Stimulated activated effector memory CD8-positive, alpha-beta T cell treated with anti-CD3 and anti-CD28 coated beads, Interleukin-12 subunit alpha, Interleukin-12 subunit beta, amount 100 ng/mL, for 72 hours (primary cell): ENCODE results near the gene GATC.
A peak's percentile ranks its signal among the peaks of the same experiment; 100 is the strongest.

Source experiments
- ATAC-seq: fragments of 150-1000 bp; cut with Tn5 transposase; 2 replicates; pipeline ENCODE4 v1.10.0; 2021
- DNase-seq, 2 donors: peaks; one replicate each; pipeline ENCODE4 v3.0.0; 2021 to 2022; ENCODE audit warnings: low spot score in 2 of 2
- H3K27ac Mint-ChIP-seq: one replicate; pipeline ENCODE4 v1.8.0; 2022; ENCODE audit warnings: mild to moderate bottlenecking, mixed read lengths
- H3K36me3 Mint-ChIP-seq: one replicate; pipeline ENCODE4 v1.8.0; 2022; ENCODE audit warnings: mild to moderate bottlenecking, mixed read lengths
- H3K4me1 Mint-ChIP-seq: one replicate; pipeline ENCODE4 v1.8.0; 2022; ENCODE audit warnings: mixed read lengths
- H3K4me3 Mint-ChIP-seq: one replicate; pipeline ENCODE4 v1.8.0; 2022; ENCODE audit warnings: mild to moderate bottlenecking, mixed read lengths
- H3K9me3 Mint-ChIP-seq: one replicate; pipeline ENCODE4 v1.8.0; 2022; ENCODE audit warnings: mixed read lengths

Gene GATC

DNA sequence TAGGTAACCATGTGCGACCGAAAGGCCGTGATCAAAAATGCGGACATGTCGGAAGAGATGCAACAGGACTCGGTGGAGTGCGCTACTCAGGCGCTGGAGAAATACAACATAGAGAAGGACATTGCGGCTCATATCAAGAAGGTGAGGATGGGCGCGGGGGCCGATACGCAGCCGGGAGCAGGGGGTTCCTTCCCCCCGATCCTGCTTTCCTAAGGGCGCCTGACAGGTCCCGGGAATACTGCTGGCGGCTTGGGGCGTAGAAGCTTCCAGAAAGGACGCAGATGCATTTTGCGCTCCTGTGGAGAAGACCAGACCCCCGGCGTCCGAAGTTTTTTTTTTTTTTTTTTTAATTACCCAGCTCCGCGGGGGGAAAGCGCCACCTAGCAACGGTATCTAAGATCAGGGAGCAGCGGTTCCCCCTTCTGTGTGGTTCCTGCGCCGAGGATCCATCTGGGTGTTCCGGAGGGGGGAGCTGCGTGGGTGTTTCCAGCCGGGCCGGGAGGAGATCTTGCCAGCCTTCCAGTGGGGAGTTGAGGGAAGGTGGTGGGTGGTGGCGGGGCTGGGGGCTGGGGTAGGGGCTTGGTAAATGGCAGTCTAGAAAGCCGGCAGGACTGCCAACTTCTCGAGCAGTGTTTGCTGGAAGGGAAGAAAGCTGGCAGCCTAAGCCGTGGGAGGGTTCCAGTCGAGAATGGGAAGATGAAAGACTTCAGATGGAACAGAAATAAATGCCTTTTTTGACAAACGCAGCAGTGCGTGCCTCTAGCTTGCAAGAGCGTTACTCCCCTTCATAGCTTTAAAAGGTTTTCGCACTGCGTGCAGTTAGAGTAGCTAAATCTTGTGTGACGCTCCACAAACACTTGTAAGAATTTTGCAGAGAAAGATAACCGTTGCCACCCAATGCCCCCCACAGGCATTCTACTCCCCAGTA is 50.4 kb downstream of the GATC start:
- DNase-seq = peak; percentile 20 to 56
- H3K4me3 Mint-ChIP-seq = peak overlapping the region; percentile 87
- peak overlapping the region; percentile 84 for H3K27ac Mint-ChIP-seq
- ATAC-seq = peak; percentile 56
- peaks cover 63% of the 10 kb centered on the region for H3K36me3 Mint-ChIP-seq
- peaks cover 41% of the 10 kb centered on the region for H3K4me1 Mint-ChIP-seq
- H3K9me3 Mint-ChIP-seq = no peaks in the 10 kb centered on the region

DNA sequence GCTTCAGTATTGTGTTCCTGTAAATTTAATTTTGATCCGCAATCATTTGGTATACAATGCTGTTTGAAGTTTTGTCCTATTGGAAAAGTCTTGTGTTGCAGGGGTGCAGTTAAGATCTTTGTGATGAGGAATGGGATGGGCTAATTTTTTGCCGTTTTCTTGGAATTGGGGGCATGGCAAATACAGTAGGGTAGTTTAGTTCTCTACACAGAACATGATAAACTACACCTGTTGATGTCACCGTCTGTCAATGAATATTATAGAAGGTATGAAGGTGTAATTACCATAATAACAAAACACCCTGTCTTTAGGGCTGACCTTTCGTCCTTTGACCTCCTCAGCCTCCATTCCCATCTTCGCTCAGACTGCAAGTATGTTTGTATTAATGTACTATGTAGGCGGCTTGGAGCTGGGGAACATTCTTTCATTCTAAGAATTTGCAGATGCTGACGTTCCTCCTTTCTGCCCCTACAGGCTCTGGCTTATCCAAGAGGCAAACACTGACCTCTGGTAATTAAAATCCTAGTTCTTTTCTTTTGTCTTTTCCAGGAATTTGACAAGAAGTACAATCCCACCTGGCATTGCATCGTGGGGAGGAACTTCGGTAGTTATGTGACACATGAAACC is 51.4 kb downstream of the GATC start:
- H3K27ac Mint-ChIP-seq = peak overlapping the region; percentile 84
- no peak for ATAC-seq
- no peak for DNase-seq
- H3K9me3 Mint-ChIP-seq = no peaks in the 10 kb centered on the region
- peak overlapping the region; percentile 87 for H3K4me3 Mint-ChIP-seq
- peaks cover 41% of the 10 kb centered on the region for H3K4me1 Mint-ChIP-seq
- peaks cover 73% of the 10 kb centered on the region for H3K36me3 Mint-ChIP-seq

DNA sequence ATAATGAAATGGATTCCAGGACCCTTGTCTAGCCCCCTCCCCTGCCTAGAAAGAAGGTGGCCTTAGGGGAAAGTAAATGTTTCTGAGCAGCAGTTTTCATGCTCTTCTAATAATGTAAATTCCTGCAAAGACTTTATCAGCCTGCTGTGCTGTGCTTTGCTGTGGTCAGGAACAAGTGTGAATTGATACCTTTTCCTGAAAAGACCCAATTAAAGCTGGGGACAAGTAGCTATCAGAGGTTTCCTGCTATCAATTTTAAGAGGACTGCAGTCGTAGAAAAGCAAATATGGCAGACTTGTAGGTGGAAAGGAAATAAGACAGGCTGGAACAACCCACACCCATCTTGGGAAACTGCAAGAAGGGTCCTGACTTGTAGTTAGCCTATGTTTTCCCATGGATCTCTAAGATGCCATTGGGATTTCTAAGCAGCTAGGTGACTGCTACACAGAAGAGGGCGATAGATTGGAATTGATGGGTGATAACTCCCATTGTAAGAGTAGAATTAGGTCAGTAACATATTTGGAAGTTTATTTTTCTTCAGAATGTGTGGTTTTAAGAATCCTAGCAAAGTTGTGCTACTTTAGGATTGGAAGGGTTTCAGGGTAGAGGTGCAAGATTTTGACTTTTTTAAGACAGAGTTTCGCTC is 52.7 kb downstream of the GATC start:
- Mint-ChIP-seq H3K36me3 (peaks cover 86% of the 10 kb centered on the region), H3K4me3 (no peak overlapping the region), H3K9me3 (no peaks in the 10 kb centered on the region), H3K27ac (peak overlapping the region; percentile 84), H3K4me1 (peaks cover 41% of the 10 kb centered on the region)
- no peak for ATAC-seq
- no peak for DNase-seq

DNA sequence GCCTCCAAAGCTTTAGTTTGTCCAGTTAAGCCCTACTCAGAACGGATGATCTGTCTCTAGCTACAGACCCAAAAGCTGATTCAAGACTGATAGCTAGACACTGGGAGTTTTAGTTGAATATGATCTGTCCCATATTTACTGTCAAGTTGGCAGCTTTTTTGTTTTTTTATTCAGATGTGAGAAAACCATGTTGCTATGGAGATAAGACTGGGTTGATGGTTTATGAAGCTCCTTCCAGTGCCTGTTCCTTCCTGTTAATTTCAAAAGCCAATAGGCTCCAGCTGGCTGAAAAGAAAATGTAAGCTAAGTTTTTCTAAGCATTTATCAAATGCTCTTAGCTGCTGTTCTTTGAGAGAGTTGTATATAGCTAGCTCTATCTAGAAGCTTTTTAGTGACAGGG is 54.3 kb downstream of the GATC start:
- peaks cover 32% of the 10 kb centered on the region for H3K4me1 Mint-ChIP-seq
- peak overlapping the region; percentile 65 for H3K27ac Mint-ChIP-seq
- ATAC-seq = no peak
- no peak for DNase-seq
- H3K4me3 Mint-ChIP-seq = no peak overlapping the region
- no peaks in the 10 kb centered on the region for H3K9me3 Mint-ChIP-seq
- peaks cover 100% of the 10 kb centered on the region for H3K36me3 Mint-ChIP-seq

DNA sequence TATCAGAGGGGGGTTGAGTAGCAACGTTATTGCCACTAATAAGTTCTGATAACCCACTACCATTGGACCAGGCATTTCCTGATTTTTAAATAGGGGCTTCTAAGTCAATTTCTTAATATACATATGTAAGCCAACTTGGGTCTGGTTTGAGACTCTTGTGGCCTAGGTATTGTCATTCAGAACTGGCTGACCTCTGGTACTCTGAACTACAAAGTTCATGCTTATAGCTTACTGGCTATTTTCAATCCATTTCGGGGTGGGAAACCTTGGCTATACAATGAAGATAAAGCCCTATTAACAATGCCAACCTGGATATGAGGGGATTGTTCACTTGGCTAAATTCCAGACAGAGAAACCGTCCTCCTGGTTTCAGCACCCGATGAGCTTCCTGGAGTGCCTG is 58.3 kb downstream of the GATC start:
- ATAC-seq = no peak
- Mint-ChIP-seq H3K27ac (no peak overlapping the region), H3K4me3 (no peak overlapping the region), H3K36me3 (peaks cover 97% of the 10 kb centered on the region), H3K4me1 (peaks cover 6% of the 10 kb centered on the region), H3K9me3 (no peaks in the 10 kb centered on the region)
- DNase-seq = no peak

DNA sequence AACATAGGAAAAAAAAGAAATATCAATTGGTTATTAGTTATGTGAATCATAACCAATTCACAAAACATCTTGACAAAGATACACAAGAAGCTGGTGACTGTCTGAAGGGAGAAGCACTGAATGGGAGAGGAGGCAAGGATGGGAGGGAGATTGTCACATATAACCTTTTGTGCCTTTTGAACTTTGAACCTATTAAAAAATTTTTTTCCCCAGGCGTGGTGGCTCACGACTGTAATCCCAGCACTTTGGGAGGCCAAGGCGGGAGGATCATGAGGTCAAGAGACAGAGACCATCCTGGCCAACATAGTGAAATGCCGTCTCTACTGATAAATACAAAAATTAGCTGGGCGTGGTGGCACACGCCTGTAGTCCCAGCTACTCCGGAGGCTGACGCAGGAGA is 62.3 kb downstream of the GATC start:
- no peak for DNase-seq
- no peak for ATAC-seq
- Mint-ChIP-seq H3K27ac (no peak overlapping the region), H3K4me1 (no peaks in the 10 kb centered on the region), H3K4me3 (no peak overlapping the region), H3K9me3 (no peaks in the 10 kb centered on the region), H3K36me3 (peaks cover 77% of the 10 kb centered on the region)
